HG03196 (cell line): ENCODE data around the gene FOS.

Source experiments
- ATAC-seq: cut with Tn5 transposase; IDR thresholded peaks from one replicate; pipeline ENCODE4 v1.9.1; 2021; ENCODE audit not compliant: unreplicated experiment

Gene FOS

DNA sequence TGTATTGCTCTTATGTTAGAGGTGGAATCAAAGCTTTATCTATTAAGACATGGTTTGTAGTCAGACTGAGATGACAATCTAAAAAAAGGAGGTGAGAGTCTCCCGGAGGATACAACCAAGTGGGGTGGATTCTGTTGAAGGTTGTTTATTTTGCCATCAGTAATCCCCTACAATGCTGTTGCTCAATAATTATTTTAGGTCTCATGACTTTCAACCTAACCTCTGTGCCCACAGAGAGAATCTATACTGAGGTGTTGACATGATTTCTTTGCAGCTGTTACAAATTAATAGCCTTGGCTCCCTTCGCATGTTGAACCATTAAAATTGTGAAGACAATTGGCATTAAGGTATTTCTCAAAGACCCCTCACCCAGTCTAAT is 28.7 kb upstream of the FOS start:
- ATAC-seq: peak; percentile 2

DNA sequence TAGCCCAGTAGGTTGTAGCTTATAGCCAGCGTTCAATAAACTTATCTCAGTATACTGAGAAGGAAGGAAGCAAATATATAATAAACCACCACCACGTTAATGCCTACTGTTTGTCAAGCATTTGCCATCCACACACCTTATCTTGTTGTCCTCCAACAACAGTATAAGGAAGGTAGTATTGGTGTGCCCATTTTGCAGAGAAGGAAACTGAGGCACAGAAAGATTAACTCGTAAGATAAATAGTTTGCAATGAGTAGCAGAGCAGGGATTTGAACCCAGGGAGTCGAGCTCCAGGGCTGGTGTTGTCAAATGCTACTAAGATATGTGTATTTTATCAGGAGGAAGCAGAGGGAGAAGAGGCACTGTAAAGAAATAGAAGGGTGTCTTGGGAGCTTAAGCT is 27.8 kb upstream of the FOS start:
- no peak for ATAC-seq

DNA sequence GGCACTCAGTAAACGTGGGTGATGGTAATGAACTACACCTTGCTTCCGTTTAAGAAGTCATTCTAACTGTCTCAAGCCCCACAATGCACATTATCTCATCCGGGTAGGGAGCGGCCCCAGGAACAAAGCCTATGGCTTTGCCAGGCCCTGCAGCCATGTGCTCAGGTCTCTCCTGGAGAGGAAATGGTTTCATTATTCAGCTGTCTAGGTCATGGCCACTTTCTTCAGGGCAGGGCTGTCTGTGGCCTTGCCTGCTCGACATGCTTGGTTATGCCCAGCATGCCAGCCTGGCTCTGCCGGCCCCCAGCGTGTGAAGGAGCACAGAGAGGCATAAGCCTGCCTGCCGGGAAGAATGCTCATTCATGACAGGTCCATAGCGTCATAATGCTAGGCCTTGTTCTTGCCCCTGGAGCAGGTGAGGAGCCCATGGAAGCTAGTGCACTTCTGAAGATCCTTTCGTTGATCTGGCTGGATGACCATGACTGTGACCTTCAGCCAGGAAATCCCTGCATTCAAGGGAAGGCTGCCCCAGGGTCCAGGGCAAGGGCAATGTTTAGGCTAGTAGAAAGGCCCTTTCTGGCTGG is 26.3 kb upstream of the FOS start:
- ATAC-seq: no peak

DNA sequence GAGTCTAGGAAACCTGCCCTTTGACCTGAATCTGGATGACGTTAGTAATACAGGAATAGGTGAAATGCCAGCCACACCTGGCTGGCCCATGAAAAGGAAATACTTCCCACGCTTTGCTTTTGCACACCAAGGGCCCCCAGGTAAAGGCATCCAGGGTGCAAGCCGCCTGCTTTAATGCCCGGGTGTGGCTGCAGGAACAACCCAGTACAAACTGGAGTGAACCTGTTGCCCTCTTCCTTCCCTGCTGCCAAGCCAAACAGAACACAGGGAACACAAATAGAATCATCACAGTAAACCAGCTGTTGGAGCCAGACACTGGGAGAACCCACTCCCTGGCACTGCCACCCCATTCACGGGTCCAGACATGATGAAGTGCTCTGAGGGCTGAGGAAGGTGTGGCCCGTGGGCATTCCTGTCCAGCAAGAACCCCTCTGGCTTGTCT is 24.2 kb upstream of the FOS start:
- no peak for ATAC-seq

DNA sequence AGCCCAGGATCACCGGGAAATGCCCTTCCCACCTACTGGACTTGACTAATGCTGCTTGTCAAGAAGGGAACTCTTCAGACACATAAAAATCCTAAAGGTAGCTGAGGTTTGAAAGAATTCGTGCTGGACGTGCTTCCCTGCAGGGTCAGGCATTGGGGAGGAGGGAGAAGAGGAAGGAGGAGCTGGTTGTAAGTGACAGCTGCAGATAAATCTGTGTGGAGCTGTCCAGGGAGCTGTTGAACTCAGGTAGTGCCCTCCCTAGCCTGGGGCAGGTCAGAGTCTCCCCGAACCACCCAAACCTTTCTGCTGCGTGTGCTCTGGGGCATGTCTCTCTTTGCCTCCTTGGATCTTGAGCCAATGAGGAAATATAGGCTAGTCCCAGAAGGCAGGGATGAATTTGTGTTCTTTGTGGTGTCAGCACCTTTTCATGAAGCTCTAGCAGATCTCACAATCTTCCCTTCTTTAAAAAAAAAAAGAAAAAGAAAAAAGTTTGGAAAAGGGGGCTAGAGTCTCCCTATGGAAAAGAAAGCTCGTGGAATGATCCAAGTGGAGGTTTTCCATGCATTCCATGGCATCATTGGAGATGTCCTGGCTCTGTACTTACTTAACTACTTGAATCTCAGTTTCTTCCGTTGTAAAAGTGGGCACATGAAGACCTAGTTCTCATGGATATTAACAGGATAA is 23.6 kb upstream of the FOS start:
- no peak for ATAC-seq

DNA sequence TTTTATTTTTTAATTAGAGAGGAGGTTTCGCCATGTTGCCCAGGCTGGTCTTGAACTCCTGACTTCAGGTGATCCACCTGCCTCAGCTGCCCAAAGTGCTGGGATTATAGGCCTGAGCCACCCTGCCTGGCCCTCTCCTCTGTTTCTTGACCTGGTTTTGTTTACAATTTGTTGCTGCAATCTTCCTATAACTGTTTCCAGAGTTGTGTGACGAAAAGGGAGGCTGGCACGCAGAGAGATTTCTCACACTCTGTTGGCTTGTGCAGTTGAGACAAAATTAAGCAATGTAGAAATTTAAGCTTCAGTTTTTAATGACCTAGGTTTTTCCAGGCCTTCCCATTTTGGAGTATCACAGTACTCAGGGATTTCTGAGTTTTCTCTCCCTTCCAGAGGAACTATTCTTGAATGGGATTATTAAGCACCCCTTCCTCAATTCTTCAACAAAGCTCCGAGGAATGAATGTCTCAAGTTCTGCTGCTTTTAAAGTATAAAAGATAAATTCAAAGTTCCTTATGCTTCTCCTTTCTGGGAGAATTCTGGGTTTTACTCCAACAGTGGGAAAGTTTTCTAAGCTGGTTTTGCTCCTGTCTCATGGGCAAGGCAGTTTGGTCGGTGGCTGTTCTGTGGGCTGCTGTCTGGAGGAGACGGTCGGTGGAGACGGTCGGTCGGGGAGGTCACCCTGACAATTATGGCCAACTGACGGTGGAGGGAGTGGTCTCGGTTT is 20.4 kb upstream of the FOS start:
- no peak for ATAC-seq

DNA sequence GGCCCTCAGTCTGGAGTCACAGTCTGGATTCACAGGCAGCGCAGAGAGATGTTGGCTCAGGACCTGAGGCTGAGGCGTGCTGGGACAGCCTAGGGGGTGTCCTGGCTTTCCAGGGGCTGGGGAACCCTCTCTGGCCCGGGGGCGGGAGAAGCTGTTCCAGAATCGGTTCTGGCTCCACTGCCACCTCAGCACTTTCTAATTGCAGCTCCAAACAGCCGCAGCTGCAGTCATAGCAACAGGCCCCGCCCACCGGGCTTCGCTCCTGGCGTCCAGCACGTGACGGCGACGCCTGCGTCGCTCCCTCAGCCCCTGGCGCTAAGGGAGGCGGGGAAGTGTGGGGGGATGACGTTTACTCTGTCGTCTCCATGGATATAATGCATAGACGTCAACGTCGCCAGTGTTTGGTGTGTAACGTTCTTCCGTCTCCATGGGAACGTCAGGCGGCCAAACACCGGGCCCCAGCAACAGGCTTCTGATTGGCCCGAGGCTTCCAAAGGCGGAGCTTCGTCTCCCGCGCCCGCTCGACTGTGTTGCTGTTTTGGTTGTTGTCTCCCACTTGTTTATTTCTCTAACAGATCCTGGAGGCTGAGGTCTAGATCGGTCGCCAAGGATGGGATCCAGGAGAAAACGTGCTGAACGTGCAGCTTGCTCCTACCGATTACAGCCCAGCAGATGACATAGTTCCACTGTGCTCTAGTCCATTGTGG is 19.7 kb upstream of the FOS start:
- peak; percentile 95 for ATAC-seq

DNA sequence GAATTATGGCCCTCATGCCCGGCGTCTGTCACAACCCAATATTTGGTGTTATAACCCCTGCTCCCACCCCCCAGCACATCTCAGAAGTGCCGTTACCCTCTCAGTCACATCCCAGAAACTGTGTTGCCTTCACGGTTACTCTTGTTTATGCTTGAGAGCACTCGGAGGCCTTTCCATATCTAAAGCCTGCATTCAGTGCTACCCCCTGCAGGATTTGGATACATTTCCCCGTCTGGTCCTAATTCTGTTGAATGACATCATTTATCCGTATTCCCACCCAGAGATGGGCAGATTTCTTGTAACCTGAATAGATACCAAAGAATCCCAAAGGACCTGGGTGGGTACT is 19.1 kb upstream of the FOS start:
- no peak for ATAC-seq

DNA sequence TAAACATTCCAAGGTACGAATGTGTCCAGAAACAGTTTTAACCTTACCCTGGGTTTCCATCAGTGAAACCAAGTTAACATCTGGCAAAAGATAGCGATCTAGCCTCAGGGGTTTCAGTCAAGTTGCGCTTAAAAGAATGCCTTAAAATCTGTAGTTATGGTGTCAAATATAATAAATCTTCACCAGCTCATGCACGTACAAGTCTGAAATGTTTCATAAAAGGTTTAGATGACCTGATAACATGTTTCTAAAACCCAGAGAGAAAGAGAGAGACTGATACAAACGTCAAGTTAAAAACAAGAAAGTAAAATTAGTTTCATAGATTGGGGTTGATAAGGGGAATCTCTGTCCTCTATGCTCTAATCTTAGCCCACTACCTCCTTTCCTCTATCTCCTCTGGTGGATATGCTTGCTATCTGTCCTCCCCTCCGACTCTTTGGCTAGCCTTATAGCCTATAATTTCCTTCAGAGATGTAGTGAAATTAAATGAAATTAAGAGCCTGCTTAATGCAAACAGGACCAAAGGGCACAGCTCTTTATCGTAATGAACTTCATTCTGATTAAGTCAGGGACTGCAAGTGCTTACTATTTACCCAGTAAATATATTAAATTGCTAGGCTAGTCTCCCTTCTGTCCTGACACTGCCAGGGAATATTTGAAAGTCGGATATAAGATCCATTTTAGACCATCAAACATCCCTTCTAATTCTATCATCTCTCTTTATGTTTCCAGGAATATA is 18.4 kb upstream of the FOS start:
- ATAC-seq: no peak

DNA sequence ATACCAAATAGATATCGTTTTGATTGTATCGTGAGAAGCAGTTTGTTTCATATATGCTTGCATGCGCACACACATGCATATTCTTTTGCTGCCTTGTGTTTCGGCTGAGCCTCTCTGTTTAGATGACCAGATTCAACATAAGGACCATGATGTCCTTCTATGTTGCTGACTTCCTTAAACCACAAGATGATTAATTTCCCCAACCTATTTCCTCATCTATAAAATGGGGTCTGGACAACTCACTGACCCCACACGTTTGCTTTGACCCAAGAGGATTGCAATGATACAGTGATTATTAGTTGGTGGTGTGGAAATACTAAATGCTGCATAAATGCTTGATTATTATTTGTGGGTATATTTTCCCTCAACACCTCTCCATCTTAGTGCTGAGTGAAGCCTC is 16.8 kb upstream of the FOS start:
- no peak for ATAC-seq

DNA sequence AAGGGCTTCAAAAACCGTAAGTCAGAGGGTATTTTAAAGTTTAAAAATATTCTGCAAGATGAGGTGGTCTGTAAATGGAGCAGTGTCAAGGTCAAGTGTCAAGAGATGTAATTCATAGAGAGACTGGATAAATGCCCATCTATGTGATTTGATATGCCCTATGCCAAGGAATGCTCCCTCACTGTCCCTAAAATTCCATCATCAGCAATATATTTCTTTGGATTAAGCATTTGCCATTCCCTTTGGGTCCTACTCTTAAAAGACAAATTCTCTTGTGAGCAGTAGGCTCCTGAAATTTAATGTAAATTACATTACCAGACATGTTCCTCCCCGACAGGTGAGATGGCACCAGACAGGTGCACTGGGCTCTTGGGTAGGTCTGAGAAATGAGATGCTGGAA is 16.0 kb upstream of the FOS start:
- no peak for ATAC-seq

DNA sequence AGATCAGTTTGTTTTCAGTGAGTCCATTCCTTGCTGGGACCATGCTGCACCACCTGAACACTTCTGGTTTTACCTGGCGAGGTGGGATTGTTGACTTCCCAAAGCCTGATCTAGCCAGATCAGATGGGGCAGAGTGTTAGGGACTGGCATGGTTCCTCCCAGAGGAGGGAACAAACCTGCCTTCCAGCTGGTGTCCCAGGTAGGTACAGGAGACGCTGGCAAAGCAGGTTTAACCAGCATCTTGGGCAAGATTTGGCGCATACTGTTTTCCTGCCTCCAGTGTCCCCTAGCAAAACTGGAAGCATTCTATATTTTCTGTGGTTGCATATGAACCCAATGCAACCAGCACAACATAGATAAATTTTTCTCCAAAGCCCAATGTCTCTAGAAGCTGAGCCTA is 14.6 kb upstream of the FOS start:
- ATAC-seq: no peak

DNA sequence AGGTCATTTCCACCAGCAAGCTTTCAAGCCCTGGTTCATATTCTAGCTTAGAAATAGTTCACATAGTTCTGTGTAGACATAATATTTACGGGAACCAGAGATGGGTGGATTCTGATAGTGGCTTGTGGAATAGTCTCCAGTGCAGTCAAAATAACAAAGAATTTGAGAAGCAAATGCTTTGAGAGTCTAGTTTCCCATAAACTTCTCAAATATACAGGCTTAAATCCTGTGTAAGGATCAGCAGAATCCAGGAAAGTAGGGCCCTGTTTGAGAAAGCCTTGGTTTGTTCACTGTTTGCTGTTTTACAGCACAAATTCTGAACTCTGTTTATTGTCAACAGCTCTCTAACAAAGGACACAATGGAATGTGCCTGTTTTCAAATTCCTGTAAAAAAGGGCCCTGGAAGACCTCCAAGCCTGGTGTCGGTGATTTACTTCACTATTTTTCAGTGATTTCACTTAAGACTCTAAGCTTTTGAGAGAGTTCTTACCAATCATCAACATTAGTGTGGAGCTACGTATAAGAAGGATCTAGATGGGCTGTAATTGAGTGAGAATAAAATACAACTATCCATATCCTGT is 11.4 kb upstream of the FOS start:
- ATAC-seq: no peak

DNA sequence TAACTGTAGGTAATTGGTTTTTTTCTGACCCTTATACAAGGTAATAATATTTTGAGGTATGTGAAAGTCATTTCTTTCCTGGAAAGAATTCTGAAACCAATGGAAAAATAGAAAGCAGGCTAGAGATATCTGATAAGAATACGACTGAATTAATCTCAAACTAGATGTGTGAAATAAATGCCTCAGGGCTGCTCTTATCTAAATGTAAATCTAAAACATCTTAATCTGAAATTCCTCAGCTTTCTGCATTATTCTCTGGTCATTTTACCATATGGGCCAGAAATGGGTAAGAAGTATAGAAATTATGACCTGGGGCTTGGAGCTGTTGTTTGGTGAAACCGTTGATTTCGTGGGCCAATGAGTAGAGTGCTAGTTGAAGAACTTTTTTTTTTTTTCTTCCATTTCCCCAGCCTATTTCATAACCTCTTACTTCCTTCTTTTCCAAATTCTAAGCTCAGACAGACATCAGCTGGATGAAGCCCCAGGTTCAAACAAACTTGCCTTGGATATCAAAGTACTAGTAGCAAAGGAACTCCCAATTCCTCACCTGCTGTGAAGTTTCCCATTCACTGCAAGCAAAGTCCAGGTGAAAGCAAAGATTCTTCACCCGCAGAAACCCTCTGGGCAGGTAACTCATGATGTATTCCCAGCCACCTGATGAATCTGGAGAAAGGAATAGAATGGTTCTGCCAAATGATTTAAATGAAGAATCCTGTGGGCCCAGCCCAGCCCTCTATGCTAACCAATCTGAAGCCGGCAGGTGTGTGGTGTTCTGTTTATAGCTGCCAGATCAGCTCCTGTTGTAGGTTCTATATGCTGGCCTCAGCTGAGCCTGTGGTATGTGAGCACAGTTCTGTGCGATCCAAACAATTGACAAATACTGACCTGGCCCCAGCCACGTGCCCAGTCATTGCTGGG is 9.7 kb upstream of the FOS start:
- no peak for ATAC-seq

DNA sequence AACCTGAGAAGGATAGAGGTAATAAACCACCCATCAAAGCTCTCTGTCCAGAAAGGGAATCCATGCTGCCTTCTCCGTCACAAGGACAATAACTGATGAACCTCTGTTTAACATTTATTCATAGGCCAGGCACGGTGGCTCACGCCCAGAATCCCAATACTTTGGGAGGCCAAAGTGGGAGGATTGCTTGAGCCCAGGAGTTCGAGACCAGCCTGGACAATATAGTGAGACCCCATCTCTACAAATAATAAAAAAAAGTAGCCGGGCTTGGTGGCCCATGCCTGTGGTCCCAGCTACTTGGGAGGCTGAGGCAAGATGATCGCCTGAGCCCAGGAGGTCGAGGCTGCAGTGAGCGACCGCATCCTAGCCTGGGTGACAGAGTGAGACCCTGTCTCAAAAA is 7.1 kb upstream of the FOS start:
- no peak for ATAC-seq

DNA sequence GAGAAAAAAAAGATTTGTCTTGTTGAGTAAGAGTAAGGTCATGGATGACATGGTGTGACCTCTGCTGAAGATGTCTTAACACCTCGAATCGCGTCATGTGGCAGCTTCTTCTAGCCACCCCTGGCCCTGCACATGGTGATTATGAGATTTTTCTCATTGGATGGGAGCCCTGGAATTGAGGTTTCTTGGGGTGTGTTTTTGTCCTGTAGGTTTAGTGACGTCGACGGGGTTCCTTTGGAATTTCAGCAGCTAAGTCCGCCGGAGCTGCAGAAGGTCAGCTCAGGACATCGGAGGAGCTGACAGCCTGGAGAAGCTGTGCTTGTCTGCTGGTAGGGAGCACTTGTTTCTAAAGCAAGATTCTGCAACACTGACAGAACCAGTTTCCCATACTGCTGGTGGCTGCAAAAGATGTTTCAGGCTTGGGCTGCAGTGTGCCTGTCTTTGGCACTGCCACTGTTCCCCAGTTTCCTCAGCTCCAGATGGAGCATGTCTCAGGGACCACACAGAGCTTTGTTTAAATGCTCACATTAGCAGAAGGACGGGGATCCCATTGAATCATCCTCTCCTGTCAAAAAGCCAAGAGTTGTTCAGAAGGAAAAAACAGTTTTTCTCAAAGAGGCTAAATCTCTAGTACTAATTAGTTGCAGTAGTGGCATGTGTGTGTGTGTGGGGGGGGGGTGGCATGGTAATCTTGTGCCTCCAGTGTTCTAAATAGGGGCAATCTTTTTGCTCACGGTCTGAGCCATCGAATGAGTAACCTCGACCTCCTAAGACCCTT is 5.2 kb upstream of the FOS start:
- ATAC-seq: no peak

DNA sequence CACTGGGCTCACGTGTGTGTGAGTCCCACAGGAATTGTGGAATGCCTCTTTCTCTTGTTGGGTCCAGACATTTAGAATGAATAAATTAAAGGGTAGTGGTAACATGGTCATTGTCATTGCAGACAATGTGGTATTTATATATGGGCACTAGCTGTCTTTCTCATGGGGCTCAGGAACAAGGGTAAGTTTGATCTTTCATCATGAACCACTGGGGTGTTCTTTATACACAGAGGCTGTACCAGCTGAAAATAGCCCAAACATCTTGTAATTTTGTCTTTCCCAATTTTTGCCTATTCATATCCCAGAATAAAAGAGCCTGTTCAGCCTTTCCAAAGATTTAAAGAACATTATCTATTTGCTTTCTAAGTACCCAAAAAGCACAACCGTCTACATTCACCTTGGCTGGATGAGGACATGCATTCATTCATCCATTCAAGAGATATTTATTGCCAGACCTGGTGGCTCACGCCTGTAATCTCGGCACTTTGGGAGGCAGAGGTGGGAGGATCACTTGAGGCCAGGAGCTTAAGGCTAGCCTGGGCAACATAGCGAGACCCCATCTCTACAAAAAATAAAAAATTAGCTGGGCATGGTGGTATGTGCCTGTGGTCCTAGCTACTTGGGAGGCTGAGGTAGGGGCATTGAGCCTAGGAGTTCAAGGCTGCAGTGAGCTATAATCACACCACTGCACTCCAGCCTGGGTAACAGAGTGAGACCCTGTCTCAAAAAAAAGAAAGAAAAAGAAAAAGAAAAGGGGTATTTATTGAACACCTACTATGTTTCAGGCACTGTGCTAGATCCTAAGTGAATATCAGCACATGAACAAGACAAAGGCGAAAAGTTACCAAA is 4.4 kb upstream of the FOS start:
- ATAC-seq: no peak

DNA sequence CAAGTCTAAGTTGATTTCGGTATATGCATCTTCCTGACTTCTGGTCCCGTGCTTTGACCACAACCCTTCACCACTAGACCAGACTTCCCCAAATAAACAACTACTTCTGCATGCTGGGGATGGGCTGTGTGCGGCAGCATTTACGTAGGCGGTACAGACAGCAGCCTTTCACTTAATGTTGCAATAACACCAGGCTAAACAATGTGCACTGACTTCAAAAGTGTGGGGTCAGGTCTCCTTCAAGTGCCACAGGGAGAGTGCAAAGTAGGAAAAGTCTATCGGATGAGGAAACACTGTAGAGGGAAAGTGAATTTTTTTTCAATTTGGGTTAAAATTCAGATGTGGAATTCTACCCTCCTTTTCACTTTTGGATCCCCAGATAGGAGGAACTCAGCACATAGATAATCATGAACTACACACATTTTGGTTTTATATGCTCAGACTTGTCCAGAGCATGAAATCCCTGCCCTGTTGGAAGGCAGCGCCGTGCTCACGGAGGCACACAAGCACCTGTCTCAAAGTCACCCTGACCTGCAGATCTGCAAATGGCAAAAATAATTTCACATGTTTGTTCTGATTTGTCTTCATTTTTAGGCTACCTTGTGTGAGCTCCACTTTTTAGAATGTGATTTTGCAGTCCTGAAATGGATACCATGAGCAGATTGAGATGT is 3.6 kb upstream of the FOS start:
- ATAC-seq: no peak
